DND-41 (cell line): ENCODE data around the gene ZNF512B.

Source experiments
- EZH2 ChIP-seq: IDR thresholded peaks from 3 replicates; pipeline ENCODE4 v1.6.1; 2012; ENCODE audit warnings: borderline replicate concordance, low read depth, mild to moderate bottlenecking, moderate library complexity, low read length, inconsistent platforms; ENCODE audit not compliant: severe bottlenecking
- TF ChIP-seq, protein P1 (sequence below): IDR thresholded peaks from 2 replicates; pipeline ENCODE4 v1.5.1; 2012; ENCODE audit warnings: borderline replicate concordance, low read length, moderate library complexity, mild to moderate bottlenecking; ENCODE audit not compliant: poor library complexity, severe bottlenecking; ENCODE audit errors: extremely low read depth

DNA sequence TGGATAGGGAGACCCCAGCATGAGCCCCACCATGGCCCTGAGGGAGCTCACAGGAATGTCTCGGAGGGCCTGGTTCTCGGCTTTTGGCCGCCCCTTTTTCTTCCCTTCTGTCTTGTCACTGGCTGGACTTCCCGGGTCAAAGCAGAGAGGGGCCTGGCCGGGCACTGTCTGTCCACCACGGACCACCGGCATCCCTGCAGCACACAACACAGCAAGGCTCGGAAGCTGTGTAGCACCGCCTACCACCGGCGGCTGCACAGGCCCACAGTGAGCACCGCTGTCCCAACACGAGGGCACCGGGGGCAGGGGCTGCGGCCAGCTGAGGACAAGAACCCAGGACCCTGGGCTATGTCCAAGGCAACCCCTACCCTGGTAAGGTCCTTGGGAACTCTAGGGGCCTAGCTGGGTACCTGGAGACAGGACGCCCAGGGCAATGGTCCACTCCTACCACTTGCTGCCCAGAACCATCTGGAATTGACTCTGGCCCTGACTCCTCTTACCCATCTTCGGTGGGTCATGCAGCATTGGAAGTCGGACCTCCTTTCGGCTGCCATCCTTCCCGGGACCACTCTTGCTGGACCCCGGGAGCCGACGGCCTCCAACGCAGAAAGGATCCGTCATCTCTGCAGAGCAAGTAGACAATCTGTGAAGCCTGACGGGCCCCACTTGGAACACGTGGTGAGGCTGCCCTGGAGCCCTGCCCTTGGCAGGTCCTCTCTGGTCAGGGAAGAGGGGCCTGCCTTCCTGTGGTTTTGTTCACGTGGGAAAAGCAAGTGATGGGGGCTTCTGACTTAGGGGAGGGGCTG lies 2.2 kb downstream of the ZNF512B start:
- TF ChIP-seq, protein P1, sequence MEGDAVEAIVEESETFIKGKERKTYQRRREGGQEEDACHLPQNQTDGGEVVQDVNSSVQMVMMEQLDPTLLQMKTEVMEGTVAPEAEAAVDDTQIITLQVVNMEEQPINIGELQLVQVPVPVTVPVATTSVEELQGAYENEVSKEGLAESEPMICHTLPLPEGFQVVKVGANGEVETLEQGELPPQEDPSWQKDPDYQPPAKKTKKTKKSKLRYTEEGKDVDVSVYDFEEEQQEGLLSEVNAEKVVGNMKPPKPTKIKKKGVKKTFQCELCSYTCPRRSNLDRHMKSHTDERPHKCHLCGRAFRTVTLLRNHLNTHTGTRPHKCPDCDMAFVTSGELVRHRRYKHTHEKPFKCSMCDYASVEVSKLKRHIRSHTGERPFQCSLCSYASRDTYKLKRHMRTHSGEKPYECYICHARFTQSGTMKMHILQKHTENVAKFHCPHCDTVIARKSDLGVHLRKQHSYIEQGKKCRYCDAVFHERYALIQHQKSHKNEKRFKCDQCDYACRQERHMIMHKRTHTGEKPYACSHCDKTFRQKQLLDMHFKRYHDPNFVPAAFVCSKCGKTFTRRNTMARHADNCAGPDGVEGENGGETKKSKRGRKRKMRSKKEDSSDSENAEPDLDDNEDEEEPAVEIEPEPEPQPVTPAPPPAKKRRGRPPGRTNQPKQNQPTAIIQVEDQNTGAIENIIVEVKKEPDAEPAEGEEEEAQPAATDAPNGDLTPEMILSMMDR, result no peak
- no peak for TF ChIP-seq EZH2
